ENCODE data around the gene ECE2.
"Not testable (repeated sequence)": the region's sequence is repeated elsewhere in the genome, so short reads cannot be mapped to it uniquely, and the experiment has no call there.

- TF ChIP-seq, protein P1, sequence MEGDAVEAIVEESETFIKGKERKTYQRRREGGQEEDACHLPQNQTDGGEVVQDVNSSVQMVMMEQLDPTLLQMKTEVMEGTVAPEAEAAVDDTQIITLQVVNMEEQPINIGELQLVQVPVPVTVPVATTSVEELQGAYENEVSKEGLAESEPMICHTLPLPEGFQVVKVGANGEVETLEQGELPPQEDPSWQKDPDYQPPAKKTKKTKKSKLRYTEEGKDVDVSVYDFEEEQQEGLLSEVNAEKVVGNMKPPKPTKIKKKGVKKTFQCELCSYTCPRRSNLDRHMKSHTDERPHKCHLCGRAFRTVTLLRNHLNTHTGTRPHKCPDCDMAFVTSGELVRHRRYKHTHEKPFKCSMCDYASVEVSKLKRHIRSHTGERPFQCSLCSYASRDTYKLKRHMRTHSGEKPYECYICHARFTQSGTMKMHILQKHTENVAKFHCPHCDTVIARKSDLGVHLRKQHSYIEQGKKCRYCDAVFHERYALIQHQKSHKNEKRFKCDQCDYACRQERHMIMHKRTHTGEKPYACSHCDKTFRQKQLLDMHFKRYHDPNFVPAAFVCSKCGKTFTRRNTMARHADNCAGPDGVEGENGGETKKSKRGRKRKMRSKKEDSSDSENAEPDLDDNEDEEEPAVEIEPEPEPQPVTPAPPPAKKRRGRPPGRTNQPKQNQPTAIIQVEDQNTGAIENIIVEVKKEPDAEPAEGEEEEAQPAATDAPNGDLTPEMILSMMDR (conservative IDR thresholded peaks at IDR 0.05) = not testable (repeated sequence)
- TF ChIP-seq ZFX (IDR thresholded peaks at IDR 0.05) = not testable (repeated sequence)
Observed at GRCh38 chr3:184339451-184340135, 63.8 kb downstream of the ECE2 start.
